Choroid plexus epithelial cell (primary cell): ENCODE measurements around the gene KLHL20.

Experiments used
- DNase-seq: peaks from one replicate; pipeline ENCODE4 v3.0.0-alpha.2; 2010; ENCODE audit warnings: low read depth
- H3K4me3 ChIP-seq: 2 replicates; pipeline ENCODE4 v1.5.1; 2011; ENCODE audit warnings: low read depth, mild to moderate bottlenecking, control low read depth, low read length, moderate library complexity
- CTCF ChIP-seq: conservative IDR thresholded peaks from 2 replicates; pipeline ENCODE4 v1.5.1; 2011; ENCODE audit warnings: low read depth, mild to moderate bottlenecking, control low read depth, inconsistent platforms, low read length, moderate library complexity

KLHL20 gene

GRCh38 chr1:173818459-173818858 lies 103.7 kb downstream of the KLHL20 start:
- no peak for DNase-seq
- no peak overlapping the region for H3K4me3 ChIP-seq
- no peak for TF ChIP-seq CTCF

GRCh38 chr1:173821680-173822079 lies 106.9 kb downstream of the KLHL20 start:
- no peak for DNase-seq
- TF ChIP-seq CTCF, result no peak
- no peak overlapping the region for H3K4me3 ChIP-seq

- H3K4me3 ChIP-seq, result peak overlapping the region; percentile 78
- no peak for DNase-seq
- TF ChIP-seq CTCF, result no peak
Measured at GRCh38 chr1:173823781-173824314, 109.1 kb downstream of the KLHL20 start.

- H3K4me3 ChIP-seq, result peak within 1 kb of the TSS; percentile 78
- no peak for TF ChIP-seq CTCF
- peak; percentile 99 for DNase-seq
Measured at GRCh38 chr1:173824315-173825081, 109.7 kb downstream of the KLHL20 start, which contains the start of the genes CENPL and DARS2. CENPL (minus strand) TSS chr1:173824883; CDS start chr1:173811299, 13,584 bp downstream. DARS2 (plus strand) TSS chr1:173824673; CDS start chr1:173825230, 557 bp downstream.

GRCh38 chr1:173827611-173828010 lies 112.8 kb downstream of the KLHL20 start:
- TF ChIP-seq CTCF, result no peak
- no peak overlapping the region for H3K4me3 ChIP-seq
- peak; percentile 10 for DNase-seq

- no peak for TF ChIP-seq CTCF
- DNase-seq, result no peak
- no peak overlapping the region for H3K4me3 ChIP-seq
Measured at GRCh38 chr1:173832748-173833147, 118.0 kb downstream of the KLHL20 start.
